Stimulated activated CD4-positive, alpha-beta T cell treated with anti-CD3 and anti-CD28 coated beads, Interleukin-4, amount 100 ng/mL, for 1 hour (primary cell): ENCODE measurements around the gene S1PR1.

ENCODE experiments used
- DNase-seq: peaks from one replicate; pipeline ENCODE4 v3.0.0-alpha.2; 2020

The S1PR1 gene

DNA sequence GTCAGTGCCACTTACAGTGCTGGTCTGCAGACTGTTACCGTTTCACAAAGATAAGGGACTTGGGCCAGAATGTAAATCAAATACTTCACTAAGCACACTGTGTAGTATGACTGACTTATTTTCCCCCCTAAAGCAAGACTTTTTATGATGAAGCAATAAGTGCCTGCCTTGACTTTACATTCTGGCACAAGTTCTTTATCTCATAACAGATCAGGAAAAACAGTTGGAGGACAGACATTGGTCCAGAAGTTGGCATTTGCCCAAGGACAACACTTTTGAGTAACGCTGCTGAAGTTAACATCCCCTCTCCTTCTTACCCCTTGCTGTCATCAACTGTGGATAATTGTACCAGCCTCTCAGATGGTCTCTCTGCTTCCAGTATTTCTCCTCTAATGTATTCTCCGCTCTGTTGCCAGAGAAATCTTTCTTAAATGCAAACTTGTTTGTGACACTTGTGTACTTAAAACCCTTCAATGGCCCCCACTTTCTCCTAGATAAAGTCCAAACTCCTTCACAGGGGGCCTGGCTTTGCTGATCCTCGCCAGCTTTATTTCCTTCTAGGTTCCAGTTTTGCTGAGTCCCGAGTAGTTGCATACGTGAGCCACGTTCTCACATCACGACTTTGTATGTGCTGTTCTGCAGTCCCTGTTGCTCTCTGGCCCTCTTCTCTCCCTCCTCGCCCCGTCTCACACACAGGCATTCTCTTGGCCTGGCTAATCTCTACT, 45.7 kb downstream of the S1PR1 start:
- no peak for DNase-seq

DNA sequence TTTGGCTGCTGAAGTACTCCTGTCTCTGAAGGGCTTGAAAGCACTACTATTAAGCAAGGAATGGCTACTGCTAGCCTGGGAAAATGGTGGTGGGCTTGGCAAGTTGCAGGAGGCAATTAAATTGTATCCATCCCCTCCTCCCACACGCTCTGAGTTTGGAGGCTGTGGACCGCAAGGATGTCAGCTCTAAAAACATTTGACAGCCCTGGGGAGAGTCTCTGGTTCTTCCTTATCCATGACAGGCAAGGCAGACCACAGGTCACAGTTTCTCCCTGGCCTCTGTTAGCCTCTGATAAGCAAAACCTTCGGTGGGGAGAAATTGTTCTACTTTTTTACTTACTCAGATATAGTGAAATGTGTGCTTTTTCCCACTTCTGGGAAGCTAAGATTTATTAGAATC, 46.6 kb downstream of the S1PR1 start:
- no peak for DNase-seq

GRCh38 chr1:101284021-101284420, 47.2 kb downstream of the S1PR1 start:
- DNase-seq, result peak; percentile 39

DNA sequence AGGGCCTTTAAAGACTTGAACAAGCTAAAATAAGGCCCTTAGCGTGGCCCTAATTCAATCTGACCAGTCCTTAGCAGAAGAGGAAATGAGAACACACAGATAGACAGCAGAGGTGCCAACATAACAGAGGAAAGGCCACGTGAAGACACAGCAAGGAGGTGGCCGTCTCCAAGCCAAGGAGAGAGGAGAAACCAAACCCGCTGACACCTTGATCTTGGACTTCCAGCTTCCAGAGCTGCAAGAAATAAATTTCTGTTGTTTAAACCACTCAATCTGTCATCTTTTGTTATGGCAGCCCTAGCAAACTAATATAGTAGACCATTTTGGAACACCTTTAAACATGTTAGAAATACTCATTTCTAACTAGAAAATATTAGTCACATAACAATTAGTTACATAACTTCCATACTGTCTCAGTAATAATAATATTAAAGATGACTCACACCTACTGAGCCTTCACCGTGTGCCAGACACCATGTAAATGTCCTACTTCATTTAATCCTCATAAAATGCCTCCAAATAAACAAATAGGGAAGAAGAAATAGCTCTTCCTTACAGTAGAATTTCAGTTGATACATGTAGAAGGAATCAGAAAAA, 47.9 kb downstream of the S1PR1 start:
- no peak for DNase-seq

- DNase-seq, result no peak
Measured at GRCh38 chr1:101285922-101286570, 49.2 kb downstream of the S1PR1 start.

GRCh38 chr1:101288491-101288944, 51.7 kb downstream of the S1PR1 start:
- DNase-seq, result peak; percentile 49

DNA sequence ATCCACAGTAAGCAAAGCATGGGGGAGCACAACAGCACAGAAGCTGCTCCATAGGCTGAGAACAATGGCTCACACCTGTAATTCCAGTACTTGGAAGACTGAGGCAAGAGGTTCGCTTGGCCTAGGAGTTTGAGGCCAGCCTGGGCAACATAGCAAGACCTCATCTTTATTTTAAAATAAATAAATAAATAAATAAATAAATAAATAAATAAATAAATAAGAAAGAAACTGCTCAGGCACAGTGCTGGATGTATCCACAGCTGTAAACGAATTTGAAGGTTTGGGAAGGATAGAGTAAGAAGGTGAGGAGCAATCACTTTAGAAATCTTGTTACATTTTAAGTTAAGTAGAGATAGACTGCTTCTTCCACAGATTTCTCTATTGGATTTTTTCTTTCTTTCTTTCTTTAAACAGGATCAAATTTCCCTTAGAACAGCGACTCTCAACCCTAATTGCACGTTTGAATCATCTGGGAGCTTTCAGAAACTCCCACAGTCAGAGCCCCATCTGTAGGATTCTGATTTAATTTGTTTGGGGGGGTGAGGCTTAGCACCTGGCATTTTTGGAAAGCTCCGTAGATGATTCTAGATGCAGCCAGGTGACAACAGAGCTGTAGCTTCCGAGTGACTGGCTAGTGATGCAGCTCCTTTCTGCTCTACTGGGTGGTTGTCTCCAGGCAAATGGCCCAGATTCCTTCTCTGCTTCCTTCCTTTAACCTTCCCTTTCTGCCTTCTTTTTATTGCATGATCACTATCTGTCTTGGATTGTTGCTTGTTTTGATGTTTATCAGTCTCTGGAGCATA, 53.5 kb downstream of the S1PR1 start:
- DNase-seq, result no peak
